HG03442 (cell line): ENCODE data around the gene TOB2.

Source experiments
- ATAC-seq: cut with Tn5 transposase; IDR thresholded peaks from one replicate; pipeline ENCODE4 v1.9.1; 2021; ENCODE audit warnings: mild to moderate bottlenecking, moderate library complexity; ENCODE audit not compliant: unreplicated experiment

The TOB2 gene

GRCh38 chr22:41394012-41394356, 52.6 kb downstream of the TOB2 start:
- no peak for ATAC-seq

DNA sequence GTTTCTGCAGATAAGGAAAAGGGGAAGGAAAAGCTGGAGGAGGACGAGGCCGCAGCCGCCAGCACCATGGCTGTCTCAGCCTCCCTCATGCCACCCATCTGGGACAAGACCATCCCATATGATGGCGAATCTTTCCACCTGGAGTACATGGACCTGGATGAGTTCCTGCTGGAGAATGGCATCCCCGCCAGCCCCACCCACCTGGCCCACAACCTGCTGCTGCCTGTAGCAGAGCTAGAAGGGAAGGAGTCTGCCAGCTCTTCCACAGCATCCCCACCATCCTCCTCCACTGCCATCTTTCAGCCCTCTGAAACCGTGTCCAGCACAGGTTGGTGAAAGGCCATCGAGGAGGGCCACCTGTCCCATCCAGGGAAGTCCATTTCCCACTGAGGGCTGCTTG, 59.3 kb downstream of the TOB2 start:
- ATAC-seq: no peak

DNA sequence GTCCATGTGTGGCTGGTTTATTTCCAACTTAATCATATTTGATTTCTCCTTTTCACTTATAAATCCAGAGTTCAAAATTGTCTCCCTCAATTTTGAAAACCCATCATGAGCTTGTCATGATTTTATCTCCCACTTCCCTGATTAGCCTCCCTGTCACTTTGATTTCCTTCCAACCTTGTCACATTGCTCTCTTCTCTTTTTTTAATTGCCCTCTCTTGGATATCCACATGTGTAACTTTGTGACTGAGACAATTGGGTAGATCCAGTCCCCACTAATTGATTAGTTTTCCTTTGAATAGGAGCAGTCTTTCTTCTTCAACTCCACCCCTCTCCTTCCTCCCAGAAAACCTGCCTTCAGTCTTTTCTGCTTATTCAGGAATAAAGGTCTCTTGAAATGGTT, 62.5 kb downstream of the TOB2 start:
- no peak for ATAC-seq
